GM18870 (cell line): ENCODE data around the gene CCBE1.
"Not testable (repeated sequence)": the region's sequence is repeated elsewhere in the genome, so short reads cannot be mapped to it uniquely, and the experiment has no call there.

Experiments used
- ATAC-seq: cut with Tn5 transposase; IDR thresholded peaks from one replicate; pipeline ENCODE4 v1.9.1; 2021; ENCODE audit warnings: moderate library complexity; ENCODE audit not compliant: unreplicated experiment

Gene CCBE1

GRCh38 chr18:59658941-59659340, 38.3 kb downstream of the CCBE1 start:
- no peak for ATAC-seq

- ATAC-seq: no peak
Observed at GRCh38 chr18:59657012-59657411, 40.2 kb downstream of the CCBE1 start.

GRCh38 chr18:59656373-59656887, 40.8 kb downstream of the CCBE1 start:
- ATAC-seq: no peak

- ATAC-seq: no peak
Observed at GRCh38 chr18:59655676-59656075, 41.5 kb downstream of the CCBE1 start.

GRCh38 chr18:59651071-59651470, 46.2 kb downstream of the CCBE1 start:
- ATAC-seq: no peak

- no peak for ATAC-seq
Observed at GRCh38 chr18:59650266-59650820, 46.9 kb downstream of the CCBE1 start.

GRCh38 chr18:59649591-59649990, 47.6 kb downstream of the CCBE1 start:
- no peak for ATAC-seq

- not testable (repeated sequence) for ATAC-seq
Observed at GRCh38 chr18:59648469-59648868, 48.8 kb downstream of the CCBE1 start.

- ATAC-seq: no peak
Observed at GRCh38 chr18:59646963-59647307, 50.3 kb downstream of the CCBE1 start.

- ATAC-seq: no peak
Observed at GRCh38 chr18:59646228-59646962, 50.8 kb downstream of the CCBE1 start.

GRCh38 chr18:59643740-59644139, 53.5 kb downstream of the CCBE1 start:
- no peak for ATAC-seq

- no peak for ATAC-seq
Observed at GRCh38 chr18:59640721-59641120, 56.5 kb downstream of the CCBE1 start.

- ATAC-seq: no peak
Observed at GRCh38 chr18:59639821-59640220, 57.4 kb downstream of the CCBE1 start.

- ATAC-seq: no peak
Observed at GRCh38 chr18:59639136-59639535, 58.1 kb downstream of the CCBE1 start.

- ATAC-seq: no peak
Observed at GRCh38 chr18:59633961-59634485, 63.2 kb downstream of the CCBE1 start.

GRCh38 chr18:59633317-59633716, 63.9 kb downstream of the CCBE1 start:
- ATAC-seq: no peak

- ATAC-seq: no peak
Observed at GRCh38 chr18:59631583-59632181, 65.5 kb downstream of the CCBE1 start.

- ATAC-seq: no peak
Observed at GRCh38 chr18:59629894-59630293, 67.3 kb downstream of the CCBE1 start.

- no peak for ATAC-seq
Observed at GRCh38 chr18:59628995-59629394, 68.2 kb downstream of the CCBE1 start.

- no peak for ATAC-seq
Observed at GRCh38 chr18:59627414-59627813, 69.8 kb downstream of the CCBE1 start.

- no peak for ATAC-seq
Observed at GRCh38 chr18:59624369-59624765, 72.9 kb downstream of the CCBE1 start.
